Fibroblast of lung (primary cell): ENCODE data around the gene SLC20A1.

ENCODE experiments used
- CTCF ChIP-seq, 2 donors: IDR thresholded peaks in 1 of 2; conservative IDR thresholded peaks in 1 of 2; 1 replicate in 1 of 2; 2 replicates in 1 of 2; pipeline ENCODE4 v1.5.1; 2011 to 2012; ENCODE audit warnings: low read length in 2 of 2, control low read depth in 1 of 2, inconsistent platforms in 1 of 2, low read depth in 1 of 2, mild to moderate bottlenecking in 1 of 2
- EZH2 ChIP-seq: IDR thresholded peaks from 2 replicates; pipeline ENCODE4 v1.5.1; 2012; ENCODE audit warnings: low read length, control low read depth, mild to moderate bottlenecking; ENCODE audit errors: missing control alignments

GRCh38 chr2:112712903-112713584 lies 67.3 kb downstream of the SLC20A1 start:
- no peak for TF ChIP-seq EZH2
- TF ChIP-seq CTCF (conservative IDR thresholded peaks at IDR 0.05 in 1 of 2, IDR thresholded peaks at IDR 0.05 in 1 of 2; ENCODE audit: low read depth in 1 of 2, low read length in 2 of 2) = no peak
